Activated T-cell treated with anti-CD3 and anti-CD28 coated beads for 48 hours (primary cell): ENCODE measurements around the gene RMRP.
"Not testable (repeated sequence)": the region's sequence is repeated elsewhere in the genome, so short reads cannot be mapped to it uniquely, and the experiment has no call there.

Experiments used
- DNase-seq: peaks from one replicate; pipeline ENCODE4 v3.0.0-alpha.2; 2020; ENCODE audit warnings: low read depth

Gene RMRP

DNA sequence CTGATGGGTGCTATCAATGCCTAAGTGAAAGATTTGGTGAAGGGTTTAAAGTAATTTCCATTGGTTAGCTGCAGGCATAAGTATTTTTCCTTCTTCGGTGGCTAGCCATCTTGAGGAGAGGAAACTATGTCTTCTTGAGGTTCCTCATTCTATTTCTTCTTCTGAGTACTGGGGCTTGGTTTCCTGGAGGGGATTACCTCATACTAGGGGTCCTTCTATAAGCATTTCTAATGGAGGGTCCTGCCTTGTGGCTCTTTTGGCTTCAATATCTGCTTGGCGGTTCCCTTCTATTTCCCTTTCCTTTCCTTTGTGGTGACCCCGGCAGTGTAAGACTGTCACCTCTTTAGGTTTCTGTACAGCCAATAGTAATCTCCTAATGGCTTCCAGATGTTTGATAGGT lies 16.3 kb downstream of the RMRP start:
- not testable (repeated sequence) for DNase-seq

DNA sequence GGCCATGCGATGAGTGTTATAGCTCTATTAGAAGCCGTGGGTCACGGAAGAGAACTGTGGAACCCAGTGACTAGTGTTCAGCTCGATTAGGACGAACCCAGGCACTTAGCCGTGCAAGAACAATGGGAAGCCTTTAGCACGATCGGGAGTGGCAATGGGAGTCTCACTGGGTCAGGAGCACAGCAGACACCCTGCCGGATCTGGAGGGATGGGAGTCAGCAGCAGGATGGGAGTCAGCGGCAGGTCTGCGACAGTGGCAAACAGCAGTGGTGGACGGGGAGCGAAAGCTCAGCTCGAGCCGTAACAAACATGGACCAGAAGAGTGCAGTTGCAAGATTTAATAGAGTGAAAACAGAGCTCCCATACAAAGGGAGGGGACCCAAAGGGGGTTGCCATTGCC lies 17.4 kb downstream of the RMRP start:
- DNase-seq, result not testable (repeated sequence)

DNA sequence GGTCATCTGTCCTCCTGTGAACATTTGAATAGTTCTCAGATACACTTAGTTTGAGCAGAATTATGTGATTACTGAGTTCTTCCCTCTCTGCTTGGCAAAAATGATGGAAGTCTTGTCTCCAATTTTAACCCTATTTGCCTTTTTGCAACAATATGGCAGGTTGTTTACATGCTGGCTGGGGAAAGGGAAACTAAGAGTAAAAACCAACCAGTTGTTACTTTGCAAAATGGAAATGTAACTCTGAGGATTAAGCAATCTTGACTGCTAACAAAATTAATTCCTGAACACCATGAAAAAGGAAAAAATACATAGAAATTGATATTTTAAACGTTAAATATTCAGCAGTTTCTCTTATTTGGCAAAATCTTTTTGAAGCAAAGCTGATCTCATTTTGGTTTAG lies 18.2 kb downstream of the RMRP start:
- DNase-seq, result no peak

DNA sequence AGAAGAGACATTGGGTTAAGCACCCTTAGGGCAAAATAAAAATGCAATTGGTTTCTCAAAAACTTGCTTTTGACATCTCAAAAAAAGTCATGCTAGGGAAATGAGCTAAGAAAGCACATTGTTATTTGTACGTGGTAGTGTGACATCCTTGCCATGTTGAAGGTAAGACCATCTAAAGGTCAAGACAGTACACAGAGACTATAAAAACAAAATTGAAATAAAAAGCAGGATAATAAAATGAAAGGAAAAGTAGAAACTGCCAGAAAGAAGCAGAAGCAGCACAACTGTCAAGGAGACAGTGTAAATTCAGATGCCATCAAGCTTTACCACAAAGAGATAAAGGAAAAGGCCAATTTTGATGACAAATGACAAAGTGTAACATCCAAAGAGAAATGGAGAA lies 18.6 kb downstream of the RMRP start:
- DNase-seq, result not testable (repeated sequence)

DNA sequence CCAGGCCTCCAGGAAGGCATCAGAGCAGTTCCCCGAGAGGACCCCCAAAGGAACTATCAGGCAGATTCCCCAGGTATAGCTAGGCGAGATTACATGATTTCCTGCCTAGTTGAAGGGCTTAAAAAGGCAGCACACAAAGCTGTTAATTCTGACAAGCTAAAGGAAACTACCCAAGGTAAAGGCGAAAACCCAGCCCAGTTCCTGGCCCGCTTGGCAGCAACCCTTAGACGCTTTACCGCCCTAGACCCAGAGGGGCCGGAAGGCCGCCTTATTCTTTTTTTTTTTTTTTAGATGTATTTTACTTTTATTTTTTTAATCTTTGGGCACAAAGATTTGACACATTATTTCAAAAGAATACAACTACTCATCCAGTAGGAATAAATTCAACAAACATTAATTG lies 19.1 kb downstream of the RMRP start:
- DNase-seq, result not testable (repeated sequence)

DNA sequence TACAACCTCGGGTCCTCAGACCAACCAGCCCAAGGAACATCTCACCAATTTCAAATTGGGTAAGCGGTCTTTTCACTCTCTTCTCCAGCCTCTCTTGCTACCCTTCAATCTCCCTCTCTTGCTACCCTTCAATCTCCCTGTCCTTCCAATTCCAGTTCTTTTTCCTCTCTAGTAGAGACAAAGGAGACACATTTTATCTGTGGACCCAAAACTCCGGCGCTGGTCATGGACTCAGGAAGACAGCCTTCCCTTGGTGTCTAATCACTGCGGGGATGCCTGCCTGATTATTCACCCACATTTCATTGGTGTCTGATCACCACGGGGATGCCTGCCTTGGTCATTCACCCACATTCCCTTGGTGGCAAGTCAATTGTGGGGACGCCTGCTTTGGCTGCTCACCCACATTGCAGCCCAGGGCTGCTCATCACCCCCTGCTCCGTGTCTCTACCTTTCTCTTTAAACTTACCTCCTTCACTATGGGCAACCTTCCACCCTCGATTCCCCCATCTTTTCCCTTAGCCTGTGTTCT lies 20.3 kb downstream of the RMRP start:
- not testable (repeated sequence) for DNase-seq

DNA sequence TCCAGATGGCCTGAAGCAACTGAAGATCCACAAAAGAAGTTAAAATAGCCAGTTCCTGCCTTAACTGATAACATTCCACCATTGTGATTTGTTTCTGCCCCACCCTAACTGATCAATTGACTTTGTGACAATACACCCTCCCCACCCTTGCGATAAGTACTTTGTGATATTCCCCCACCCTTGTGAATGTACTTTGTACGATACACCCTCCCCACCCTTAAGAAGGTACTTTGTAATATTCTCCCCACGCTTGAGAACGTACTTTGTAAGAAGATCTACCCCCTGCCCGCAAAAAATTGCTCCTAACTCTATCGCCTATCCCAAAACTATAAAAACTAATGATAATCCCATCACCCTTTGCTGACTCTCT lies 21.0 kb downstream of the RMRP start:
- not testable (repeated sequence) for DNase-seq

DNA sequence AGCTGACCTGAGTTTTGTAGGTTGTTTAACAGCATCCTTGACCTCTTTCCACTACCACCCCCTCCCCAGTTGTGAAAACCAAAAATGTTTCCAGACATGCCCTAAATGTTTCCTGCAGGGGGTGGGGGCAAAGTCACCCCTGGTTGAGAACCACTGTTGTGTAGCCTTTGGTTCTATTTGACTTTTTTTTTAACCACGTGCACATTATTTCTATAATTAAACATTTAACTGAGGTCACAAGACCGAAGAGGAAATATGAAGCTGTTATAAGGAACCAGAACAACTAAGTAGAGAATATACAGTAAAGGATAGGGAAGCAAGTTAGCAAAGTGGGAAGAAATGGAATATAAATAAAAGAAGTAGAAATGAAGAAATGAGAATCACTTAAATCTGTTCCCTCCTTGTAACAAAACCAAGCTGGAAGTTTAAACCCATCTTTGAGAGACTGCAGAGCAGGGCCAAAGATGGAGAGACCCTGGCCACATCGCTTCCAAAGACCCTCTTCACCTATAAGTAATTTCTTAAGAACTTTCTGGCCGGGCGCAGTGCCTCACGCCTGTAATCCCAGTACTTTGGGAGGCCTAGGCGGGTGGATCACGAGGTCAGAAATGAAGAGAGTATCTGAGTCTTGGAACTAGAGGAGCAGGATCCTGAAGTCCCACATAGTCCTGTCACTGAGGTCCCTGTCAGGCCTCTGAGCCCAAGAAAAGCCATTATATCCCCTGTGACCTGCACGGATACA lies 21.5 kb downstream of the RMRP start:
- DNase-seq, result no peak

DNA sequence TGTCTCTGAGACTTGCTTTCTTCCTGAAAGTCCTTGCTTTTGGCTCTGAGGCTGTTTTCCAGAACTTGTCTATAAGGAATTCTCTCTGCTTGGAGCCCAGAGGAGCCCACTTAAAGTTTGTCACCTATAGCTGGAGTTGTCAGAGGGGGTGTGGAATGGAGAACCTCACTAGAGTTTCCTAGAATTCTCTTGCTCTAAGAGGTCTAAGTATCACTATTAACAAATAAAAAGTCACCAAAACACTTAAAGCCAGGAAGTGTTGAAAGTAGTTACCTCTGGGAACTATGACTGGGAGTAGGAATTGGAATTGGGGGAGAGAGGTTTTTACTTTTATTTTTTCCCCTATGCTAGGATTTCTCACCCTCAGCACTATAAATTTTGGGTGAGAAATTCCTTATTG lies 22.1 kb downstream of the RMRP start:
- DNase-seq, result no peak

DNA sequence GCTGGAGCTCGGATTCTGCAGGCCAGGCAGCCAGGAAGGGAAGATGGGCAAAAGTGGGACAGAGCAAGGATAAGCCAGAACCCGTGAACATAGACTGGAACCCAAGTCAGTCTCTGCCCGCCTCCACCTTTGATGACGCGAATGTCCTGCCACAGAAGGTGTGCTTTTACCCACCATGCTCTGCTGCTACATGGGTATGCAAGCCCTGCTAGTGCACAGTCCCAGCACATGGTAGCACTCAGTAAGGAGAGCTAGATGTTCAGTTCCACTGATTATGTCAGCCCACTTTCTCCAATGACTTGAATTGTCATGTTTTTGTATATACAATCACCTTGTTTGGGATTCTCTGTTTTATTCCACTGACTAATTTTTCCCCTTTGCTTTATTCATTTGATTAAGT lies 28.2 kb downstream of the RMRP start:
- no peak for DNase-seq

DNA sequence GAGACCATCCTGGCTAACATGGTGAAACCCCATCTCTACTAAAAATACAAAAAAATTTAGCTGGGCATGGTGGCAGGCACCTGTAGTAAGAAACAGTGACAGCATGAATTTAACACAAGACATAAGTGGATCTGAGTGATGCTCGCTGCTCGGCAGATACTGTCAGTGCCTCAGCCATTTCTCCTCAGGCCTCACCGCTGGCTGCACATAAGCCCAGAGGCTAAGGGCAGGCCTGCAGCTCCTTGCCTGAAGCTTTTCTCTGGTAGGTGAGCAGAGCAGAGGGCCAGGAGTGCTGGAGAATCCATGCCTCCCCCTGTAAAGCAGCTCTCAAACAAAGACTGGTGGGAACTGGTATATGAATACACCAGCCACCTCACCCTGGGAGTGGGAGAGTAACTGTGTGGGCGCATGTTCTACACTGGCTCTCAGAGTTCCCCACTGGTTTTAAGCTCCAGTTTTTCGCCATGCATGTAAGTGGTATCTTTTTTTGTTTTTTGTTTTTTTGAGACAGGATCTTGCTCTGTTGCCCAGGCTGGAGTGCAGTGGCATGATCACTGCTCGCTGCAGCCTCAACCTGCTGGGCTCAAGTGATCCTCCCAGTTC lies 29.3 kb downstream of the RMRP start:
- DNase-seq, result no peak

DNA sequence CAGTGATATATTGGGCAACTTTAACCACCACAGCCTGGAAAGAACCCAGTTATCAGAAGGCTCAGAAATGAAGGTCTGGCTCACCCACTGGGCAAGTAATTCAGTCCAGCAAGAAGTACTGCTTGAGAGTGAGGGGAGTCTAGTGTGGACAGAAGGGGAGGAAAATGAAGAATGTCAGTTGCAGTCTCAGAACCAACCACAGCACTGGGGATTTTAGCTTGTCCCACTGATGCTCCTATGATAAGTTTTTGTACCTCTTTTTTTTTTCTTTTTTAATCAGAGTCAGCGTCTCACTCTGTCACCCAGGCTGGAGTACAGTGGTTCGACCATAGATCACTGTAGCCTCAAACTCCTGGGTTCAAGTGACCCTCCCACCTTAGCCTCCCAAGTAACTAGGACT lies 30.2 kb downstream of the RMRP start:
- DNase-seq, result no peak

DNA sequence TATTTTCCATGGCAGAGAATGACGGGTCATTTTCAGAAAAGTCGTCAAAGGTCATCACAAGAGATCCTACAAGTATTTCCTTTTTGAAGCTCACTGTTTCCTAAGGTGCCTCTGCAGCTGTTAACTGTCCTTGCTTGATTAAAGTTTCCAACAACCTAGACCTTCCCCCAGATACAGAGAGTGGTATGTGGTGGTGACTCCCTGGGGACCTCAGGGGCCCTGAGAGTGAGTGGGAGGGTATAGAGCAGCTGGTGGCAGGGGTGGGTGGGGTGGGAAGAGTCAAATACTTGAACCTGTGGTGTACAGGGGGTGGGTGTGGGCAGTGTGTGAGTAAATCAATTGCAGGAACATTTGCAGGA lies 38.0 kb downstream of the RMRP start:
- no peak for DNase-seq

DNA sequence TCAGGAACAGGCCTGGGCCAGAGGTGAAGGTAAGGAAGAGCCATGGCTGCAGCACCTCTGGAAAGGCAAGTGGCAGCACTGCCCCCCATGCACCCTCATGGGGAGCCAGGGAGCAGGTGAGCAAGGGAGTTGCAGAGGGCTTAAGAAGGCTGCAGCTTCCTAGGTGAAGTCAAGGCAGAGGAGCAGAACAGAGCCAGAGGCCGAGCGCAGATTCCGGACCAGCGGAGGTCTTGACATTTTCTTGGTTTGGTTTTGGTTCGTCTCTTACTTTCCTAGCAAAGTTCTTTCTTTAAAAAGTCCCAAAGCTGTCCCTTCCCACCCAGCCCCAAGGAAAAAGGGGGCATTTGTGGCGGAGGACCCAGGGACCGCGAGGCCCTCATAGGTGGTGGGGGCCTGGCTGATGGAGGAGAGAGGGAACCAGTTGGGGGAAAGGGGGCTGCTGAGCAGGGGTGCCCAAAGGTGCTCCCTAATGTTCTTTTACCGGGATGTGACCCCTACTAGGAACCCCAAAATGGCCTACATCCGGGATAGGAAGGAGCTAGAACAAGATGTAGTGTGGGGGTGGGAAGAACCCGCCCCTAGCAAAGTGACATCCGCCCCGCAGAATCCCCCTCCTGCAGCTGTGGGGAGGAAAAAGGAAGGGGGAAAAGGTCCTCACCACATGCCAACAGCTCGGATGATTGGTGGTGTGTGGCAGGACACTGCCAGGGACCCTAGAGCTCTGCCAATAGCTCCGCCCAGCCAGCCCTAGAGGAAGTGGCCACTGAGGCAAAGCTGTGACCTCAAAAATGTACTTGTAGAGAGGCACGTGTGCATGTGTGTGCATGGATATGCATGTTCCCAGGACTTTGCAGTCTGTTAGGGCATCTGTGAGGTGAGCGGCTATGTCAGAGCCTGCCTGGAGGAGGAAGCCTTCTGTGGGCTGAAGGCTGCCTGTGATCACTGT lies 38.7 kb downstream of the RMRP start:
- DNase-seq, result no peak

DNA sequence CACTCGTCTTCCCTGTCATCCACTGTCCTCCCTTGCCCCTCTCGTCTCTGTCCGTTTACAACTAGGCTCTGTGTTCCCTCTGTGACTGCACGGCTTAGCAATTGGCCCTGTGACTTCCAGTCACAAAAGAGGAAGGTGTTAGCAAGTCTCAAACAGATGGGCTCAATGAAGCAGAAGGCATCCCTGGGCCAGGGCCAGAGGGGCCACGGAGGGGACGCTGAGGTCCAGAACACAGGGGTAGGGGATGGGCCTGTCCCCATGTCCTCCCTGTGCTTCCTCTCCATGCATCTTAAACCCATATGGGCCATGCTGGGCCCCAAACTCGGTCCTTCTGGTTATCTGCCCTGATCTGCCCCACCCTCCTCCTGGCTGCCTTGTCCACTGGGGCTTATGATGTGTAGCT lies 39.5 kb downstream of the RMRP start, which contains the start of gene CD72:
Gene CD72 (minus strand): TSS at position 89 of the 403 bp plus-strand sequence. CDS start 110 bp downstream, outside the sequence.
- no peak for DNase-seq

DNA sequence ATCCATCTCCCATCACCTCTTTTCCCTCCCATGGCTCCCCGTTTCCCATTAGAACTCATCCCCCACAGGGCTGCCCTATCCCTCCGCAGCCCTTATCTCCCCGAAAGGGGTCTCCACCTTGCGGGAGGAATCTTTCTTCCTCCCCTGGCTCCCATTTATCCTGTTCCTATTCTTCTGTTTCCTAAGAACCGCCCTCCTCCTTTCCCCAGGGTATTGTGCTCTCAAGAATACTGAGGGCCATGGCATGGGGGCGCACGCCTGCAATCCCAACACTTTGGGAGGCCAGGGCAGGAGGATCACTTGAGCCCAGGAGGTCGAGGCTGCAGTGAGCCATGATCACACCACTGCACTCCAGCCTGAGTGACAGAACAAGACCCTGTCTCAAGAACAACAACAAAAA lies 40.3 kb downstream of the RMRP start:
- no peak for DNase-seq

DNA sequence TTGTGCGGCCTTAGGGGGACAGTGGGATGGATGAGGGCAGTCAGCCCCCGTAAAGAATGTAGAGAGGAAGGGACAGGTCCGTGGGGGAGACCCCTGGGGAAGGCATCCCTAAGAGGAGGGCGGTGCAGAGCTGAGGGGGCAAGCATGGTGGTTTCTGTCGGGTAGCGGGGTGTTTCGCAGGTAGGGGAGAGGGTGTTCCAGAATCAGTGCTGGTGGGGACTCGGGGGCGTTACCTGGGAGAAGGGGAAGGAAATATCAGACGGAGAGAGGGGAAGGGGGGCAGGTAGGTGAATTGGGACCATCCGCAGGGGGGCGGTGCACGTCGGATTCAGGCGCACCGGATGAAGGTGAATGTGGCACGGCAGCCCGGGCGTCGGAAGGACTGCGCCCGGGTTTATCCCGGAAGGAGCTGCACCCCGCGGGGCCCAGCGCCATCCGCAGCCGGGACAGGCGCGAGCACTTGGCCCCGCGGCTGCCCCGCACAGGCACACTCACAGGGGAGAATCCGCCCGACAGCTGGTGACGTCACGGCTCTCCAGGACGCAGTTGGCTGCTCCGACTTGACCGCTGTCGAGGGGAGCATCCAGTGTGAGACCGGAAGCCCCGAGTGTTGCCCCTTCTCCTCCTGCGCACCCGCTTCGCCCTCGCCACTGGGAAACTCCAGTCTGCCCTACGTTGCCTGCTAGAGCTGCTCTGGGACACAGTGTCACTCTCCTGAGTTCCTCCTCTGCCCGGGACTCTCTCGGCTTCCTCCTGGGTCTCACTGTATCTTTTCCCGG lies 40.9 kb downstream of the RMRP start:
- DNase-seq, result peak; percentile 63

DNA sequence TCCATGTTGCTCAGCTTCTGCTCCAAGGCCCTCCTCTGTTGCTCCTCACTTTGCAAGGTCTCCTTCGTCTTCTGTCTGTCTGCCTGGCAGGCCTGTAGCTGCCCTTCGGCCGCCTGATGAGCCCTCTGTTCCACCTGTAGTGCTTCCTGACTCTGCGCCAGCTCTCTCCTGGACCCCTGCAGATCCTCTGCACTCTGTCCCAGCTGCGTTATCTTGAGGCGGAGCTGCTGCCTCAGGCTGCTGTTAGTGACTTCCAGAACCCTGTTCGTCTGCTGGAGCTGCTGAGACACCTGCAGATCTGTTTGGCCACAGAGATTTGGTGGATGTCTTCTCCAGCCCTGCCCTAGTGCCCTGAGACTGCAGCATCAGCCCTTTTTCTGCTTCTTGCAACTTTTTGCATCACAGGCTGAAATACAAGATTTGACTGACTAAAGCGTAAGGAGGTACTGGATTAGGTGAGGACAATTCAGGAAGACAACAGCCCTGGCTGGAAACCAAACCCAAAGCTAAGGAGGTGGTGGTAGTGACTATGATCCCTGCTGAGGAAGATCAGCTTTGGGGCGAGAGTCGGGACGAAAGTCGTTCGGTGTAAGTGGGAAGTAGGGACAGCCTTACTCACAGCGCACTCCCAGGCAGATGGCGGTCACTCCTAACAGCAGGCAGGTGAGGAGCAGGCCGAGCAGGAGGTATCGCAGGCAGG lies 41.7 kb downstream of the RMRP start:
- no peak for DNase-seq

DNA sequence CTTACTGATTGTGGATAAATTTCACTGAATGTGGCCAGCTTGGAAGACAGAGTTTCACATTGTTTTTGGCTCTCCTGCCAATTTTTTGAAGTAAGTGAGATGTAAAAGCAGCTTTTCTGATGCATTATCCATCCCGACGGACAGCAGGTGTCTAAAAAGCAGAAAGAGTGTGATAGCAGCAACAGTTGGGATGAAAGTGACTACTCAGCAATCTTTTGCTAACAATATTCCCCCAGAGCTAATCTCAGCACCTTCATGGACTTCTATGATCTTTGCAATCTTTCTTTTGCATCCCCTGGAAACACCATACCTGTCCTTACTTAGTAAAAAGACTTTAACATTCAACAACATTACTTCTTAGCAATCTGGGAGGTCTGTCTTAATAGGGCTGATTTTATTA lies 45.0 kb downstream of the RMRP start:
- no peak for DNase-seq

DNA sequence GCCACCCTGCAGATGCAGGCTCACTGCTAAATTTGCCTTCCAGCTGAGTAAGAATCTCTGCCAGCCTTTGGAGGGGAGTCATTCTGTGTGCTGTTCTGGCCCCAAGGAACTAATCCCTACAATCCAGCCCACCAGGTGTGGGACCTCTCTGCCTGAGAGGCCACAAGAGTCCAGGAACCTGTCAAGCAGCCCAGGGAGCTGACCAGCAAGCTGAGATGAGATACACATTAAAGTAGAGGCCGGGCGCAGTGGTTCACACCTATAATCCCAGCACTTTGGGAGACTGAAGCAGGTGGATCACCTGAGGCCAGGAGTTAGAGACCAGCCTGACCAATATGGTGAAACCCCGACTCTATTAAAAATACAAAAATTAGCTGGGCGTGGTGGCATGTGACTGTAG lies 45.8 kb downstream of the RMRP start:
- not testable (repeated sequence) for DNase-seq

DNA sequence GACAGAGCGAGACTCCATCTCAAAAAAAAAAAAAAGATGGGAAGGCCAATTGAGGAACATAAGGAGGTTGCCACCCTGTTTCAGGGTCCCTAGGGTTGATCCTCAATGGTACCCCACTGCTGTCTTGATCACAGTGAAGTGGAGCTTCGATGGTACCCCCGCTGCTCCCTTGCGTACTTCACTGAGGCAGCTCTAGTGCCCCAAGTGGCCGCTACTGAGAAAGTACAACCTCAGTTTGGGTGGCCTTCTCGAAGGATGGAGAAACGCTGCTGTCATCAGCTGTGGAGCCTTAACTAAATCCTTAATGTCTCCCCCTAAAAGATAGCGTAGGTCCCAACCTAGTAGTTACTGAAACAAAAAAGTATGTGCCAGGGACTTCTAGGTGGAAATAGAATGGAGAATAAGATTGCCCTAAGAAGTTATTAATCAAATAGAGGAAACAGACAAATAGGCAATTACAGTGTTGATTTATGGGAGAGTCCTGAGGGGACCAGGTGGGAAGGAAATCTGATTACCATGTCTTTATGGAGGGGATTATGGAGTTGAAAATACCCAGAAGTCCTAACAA lies 46.5 kb downstream of the RMRP start:
- no peak for DNase-seq
